Endothelial cell of hepatic sinusoid (primary cell): ENCODE results near the gene STX7.

Source experiments
- in situ Hi-C: cut with HindIII; loops from 2 replicates; pipeline ENCODE4 v1.10.0; 2017; ENCODE audit warnings: low sequenced_read_pairs

Gene STX7

GRCh38 chr6:132418235-132418965 lies 94.5 kb downstream of the STX7 start:
- in situ Hi-C loops = no loop called here

- in situ Hi-C loops = no loop called here
Measured at GRCh38 chr6:132414761-132415160, 98.2 kb downstream of the STX7 start.

DNA sequence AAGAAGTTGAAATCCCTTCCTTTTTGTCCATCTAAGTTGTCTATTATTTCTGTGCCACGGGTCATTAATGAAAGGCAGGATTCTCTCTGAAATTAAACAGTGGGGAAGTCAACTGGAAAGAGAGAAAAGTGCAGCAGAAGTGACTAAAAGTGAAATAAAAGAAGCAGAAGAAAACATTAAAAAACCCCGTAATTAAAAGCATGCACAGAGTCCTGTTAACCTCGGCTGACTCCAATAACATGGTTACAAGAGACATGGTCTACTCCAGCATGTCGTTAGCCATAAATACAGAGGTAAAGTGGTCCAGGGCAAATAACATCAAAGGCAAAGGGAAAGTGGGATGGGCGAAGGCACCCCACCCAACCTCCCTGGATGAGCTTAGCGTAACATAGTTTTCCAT lies 98.6 kb downstream of the STX7 start:
- in situ Hi-C loops = no loop called here

GRCh38 chr6:132413499-132413802 lies 99.5 kb downstream of the STX7 start:
- in situ Hi-C loops = no loop called here

DNA sequence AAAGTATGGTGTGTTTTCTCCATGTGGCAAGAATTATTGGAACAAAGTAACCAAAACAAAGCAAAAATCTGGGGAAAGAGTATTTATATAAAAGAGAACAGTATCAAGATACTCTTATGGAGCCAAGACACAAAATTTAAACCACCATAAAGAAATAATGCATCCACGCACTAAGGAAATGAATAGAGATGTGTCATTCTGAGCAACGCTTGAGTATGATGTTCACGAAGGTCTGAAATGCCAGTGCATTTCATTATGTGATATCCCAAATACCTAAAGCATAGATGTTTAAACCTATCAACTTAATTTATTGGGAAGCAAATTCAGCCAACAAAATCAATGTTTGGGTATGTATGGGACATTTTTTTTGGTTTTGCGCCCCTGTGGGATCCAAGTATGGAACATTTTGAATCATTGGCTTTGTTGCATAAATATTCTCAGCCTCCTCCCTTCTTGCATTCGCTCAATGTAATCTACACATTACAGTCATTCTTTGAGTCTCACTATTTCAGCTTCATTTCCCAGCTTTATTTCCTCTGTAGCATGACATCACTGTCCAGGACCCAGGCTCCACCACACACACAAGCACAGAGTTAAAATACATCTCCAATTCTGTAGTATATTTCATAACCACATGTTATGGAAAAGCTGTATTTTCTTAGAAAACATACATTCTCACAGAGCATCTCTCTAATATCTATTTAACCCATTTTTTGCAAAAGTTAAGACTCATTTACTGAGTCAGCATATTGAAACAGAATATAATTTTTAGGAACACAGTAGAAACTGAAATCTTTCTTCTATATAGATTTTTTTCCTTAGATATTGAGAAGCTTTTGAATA lies 100.0 kb downstream of the STX7 start:
- in situ Hi-C loops = no loop called here

GRCh38 chr6:132411296-132411695 lies 101.6 kb downstream of the STX7 start:
- in situ Hi-C loops = no loop called here

GRCh38 chr6:132410830-132411229 lies 102.1 kb downstream of the STX7 start:
- in situ Hi-C loops = no loop called here

DNA sequence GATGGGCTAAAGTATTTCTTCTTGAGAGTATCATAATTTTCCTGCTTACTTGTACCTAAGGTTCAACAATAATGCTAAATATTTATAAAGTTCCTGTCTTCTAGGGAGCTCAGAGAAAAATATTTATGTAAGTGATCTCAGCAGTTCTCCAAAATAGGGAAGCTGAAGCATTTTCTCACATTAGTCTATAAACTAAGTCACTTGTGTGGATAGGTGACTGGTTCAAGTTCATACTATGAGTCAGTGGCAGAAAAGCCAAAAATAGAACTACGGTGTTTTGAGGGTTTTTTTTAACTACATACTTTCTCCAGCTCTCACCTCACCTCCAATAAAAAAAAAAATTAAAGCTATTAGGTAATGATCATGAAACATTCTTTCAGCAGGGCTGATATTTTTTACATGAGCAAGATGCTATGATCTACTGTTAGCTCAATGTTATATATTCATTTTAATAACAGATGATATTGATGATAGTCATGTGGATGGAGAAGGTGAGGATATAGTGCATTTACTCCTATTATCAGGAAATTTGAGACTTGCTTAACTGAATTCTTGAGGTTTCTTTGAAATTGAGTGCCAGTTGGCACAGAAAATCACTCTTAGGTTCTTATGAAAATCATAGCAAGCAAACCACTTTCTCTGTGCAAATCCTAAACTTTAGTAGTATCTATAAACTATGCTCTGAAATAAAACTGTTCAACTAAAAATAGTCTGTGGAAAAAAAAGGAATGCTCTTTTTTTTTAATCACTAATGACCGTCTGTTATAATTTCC lies 107.6 kb downstream of the STX7 start:
- in situ Hi-C loops = no loop called here

- in situ Hi-C loops = no loop called here
Measured at GRCh38 chr6:132404736-132405135, 108.2 kb downstream of the STX7 start.

GRCh38 chr6:132404330-132404729 lies 108.6 kb downstream of the STX7 start:
- in situ Hi-C loops = no loop called here

- in situ Hi-C loops = no loop called here
Measured at GRCh38 chr6:132401618-132402285, 111.2 kb downstream of the STX7 start.

DNA sequence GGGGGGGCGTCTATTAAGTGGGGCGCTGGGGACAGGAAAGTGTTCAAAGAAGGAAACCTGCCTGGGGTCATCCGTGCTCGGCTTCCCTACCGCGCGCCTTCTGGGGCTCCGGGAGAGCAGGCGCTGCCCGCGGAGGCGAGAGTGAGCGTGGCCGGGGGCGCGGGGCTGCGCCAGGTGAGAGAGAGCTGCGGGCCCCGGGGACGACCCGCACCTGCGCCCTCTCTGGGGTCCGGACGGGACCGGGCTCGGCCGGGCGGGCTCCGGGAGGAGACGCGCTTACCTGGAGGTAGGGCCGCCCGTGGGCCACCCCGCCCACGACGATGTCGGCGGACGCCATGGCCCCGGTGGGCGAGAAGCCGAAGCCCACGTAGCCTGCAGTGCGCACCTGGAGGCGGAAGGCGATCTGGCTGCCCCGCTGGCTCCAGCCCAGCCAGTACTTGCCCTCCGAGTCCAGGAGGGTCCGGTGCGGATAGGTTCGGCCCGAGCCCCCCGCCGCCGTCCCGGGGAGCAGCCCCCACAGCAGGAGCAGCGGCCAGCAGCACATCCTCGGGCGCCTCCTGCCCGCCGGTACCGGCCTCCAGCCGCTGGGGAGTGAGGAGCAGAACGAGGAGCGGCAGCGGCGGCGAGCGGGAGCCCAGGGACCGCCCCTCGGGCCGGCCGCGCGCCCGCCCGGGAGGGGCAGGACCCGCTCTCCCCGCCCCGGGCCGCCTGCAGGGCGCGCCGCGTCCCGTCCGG lies 111.9 kb downstream of the STX7 start, which contains the start of gene MOXD1:
TSS of gene MOXD1 (minus strand) at position 593 of the 735 bp plus-strand sequence. CDS start at position 544, 49 bp downstream.
- in situ Hi-C loops = no loop called here

GRCh38 chr6:132400555-132400882 lies 112.4 kb downstream of the STX7 start:
- in situ Hi-C loops = no loop called here

DNA sequence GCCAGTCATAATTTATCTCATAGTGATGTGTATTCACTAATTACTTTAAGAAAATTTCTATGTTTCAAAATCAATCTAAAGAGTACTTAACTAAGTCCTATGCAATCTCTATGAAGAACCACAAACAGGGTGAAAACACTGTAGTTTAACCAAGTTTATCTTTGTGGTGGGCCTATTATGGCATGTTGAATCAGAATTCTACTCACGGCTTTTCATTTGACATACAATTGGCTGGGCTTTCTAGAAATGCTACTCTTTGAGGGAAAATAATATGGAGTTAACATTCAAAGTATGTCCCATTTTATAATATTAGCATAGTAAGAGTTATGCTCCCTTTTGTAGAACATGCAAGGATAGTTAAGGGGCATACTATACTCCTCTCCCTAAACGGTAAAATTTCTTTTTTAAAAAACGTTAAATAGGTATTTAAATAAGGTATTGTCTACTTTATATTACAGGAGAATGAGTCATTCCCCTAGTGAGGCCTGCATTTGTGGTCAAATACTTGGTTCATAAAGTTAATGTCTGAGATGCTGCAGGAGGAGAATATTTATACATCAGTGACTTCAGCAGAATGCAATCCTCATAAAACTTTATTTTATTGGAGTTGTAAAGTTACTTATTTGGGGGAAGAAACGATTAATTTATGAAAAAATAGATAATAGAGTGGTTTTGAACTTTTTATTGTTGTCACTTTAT lies 113.4 kb downstream of the STX7 start:
- in situ Hi-C loops = no loop called here
